ENCODE measurements around the gene PPP1R1B. TPM values are rescaled to one million over a fixed set of nuclear protein-coding genes. Genes with fewer than 3 reads are reported as not detected.

The PPP1R1B gene
- total and polyA plus RNA-seq, 2 experiments from 2014 or later = 3.4 to 5.4 TPM

GRCh38 chr17:39666231-39666600 is 39.5 kb downstream of the PPP1R1B start:
- no peak overlapping the region for H3K4me3 ChIP-seq
- Mint-ChIP-seq H3K36me3 (ENCODE audit: low read depth) (peaks cover 5% of the 10 kb centered on the region; the same call in 2 of the 3 replicates), H3K27ac (no peak overlapping the region), H3K4me3 (no peak overlapping the region), H3K4me1 (peaks cover 47% of the 10 kb centered on the region), H3K27me3 (ENCODE audit: insufficient read depth, low read depth, poor library complexity) (peaks cover 29% of the 10 kb centered on the region), H3K9me3 (no peaks in the 10 kb centered on the region; the same call in 2 of the 3 replicates)
- no peaks in the 10 kb centered on the region for H3K9me2 ChIP-seq (ENCODE audit: insufficient read depth)
- peak overlapping the region; percentile 90; the same call in 1 of the 2 replicates for H3K4me2 ChIP-seq
- DNase-seq (ENCODE audit: low spot score) (no peak), ATAC-seq (no peak)
- no peaks in the 10 kb centered on the region for H3K36me3 ChIP-seq (ENCODE audit: insufficient read depth)
- peaks cover 46% of the 10 kb centered on the region for H3K4me1 ChIP-seq (ENCODE audit: insufficient read depth)
- H3K79me2 ChIP-seq (replicated peaks; ENCODE audit: insufficient read depth) = no peaks in the 10 kb centered on the region
- H3F3A ChIP-seq (replicated peaks; ENCODE audit: low read depth) = peaks cover 3% of the 10 kb centered on the region
- no peak overlapping the region for H2AFZ ChIP-seq
- H3K27ac ChIP-seq (ENCODE audit: low read depth) = no peak overlapping the region
- peaks cover 41% of the 10 kb centered on the region for H3K27me3 ChIP-seq (ENCODE audit: insufficient read depth)
- H4K20me1 ChIP-seq (replicated peaks; ENCODE audit: insufficient read depth) = no peaks in the 10 kb centered on the region; the same call in 1 of the 2 replicates
- TF ChIP-seq REST (IDR thresholded peaks at IDR 0.05; ENCODE audit: unreplicated experiment) = no peak
- no peak for TF ChIP-seq JUNB (IDR thresholded peaks at IDR 0.05; ENCODE audit: unreplicated experiment)
- no peak for TF ChIP-seq POLR2AphosphoS5 (IDR thresholded peaks at IDR 0.05; ENCODE audit: low read depth)
- TF ChIP-seq ZNF331 (CRISPR knock-in tag; IDR thresholded peaks at IDR 0.05; ENCODE audit: low read depth) = no peak
- no peak for TF ChIP-seq ZNF114 (CRISPR knock-in tag; IDR thresholded peaks at IDR 0.05)
- TF ChIP-seq NANOG (IDR thresholded peaks at IDR 0.05; ENCODE audit: borderline replicate concordance) = no peak

- Histone ChIP-seq H3K27me3 (ENCODE audit: insufficient read depth) (peaks cover 41% of the 10 kb centered on the region), H3K9me2 (ENCODE audit: insufficient read depth) (no peaks in the 10 kb centered on the region), H4K20me1 (replicated peaks; ENCODE audit: insufficient read depth) (no peaks in the 10 kb centered on the region; the same call in 1 of the 2 replicates), H3K79me2 (replicated peaks; ENCODE audit: insufficient read depth) (no peaks in the 10 kb centered on the region), H3K4me2 (peak overlapping the region; percentile 90), H3K27ac (ENCODE audit: low read depth) (no peak overlapping the region), H3F3A (replicated peaks; ENCODE audit: low read depth) (peaks cover 3% of the 10 kb centered on the region), H3K4me3 (peak overlapping the region; percentile 64), H3K36me3 (ENCODE audit: insufficient read depth) (no peaks in the 10 kb centered on the region), H2AFZ (no peak overlapping the region), H3K4me1 (ENCODE audit: insufficient read depth) (peaks cover 46% of the 10 kb centered on the region)
- ATAC-seq (no peak), DNase-seq (ENCODE audit: low spot score) (no peak)
- peak overlapping the region; percentile 51; the same call in 2 of the 3 replicates for H3K4me3 Mint-ChIP-seq
- H3K36me3 Mint-ChIP-seq (ENCODE audit: low read depth) = no peaks in the 10 kb centered on the region; the same call in 2 of the 3 replicates
- no peaks in the 10 kb centered on the region; the same call in 2 of the 3 replicates for H3K9me3 Mint-ChIP-seq
- H3K27me3 Mint-ChIP-seq (ENCODE audit: insufficient read depth, low read depth, poor library complexity) = peaks cover 29% of the 10 kb centered on the region
- H3K27ac Mint-ChIP-seq = no peak overlapping the region
- H3K4me1 Mint-ChIP-seq = peaks cover 48% of the 10 kb centered on the region
- no peak for TF ChIP-seq JUNB (IDR thresholded peaks at IDR 0.05; ENCODE audit: unreplicated experiment)
- TF ChIP-seq CREB1 (CRISPR knock-in tag; IDR thresholded peaks at IDR 0.05; ENCODE audit: low read depth) = no peak
- TF ChIP-seq ZNF114 (CRISPR knock-in tag; IDR thresholded peaks at IDR 0.05) = no peak
- no peak for TF ChIP-seq NANOG (IDR thresholded peaks at IDR 0.05; ENCODE audit: borderline replicate concordance)
- TF ChIP-seq ETS1 (IDR thresholded peaks at IDR 0.05) = no peak
- no peak for TF ChIP-seq EZH2 (IDR thresholded peaks at IDR 0.05; ENCODE audit: low read depth, unreplicated experiment)
- TF ChIP-seq EZH2phosphoT487 (IDR thresholded peaks at IDR 0.05; ENCODE audit: unreplicated experiment) = no peak
- TF ChIP-seq STAT1 (IDR thresholded peaks at IDR 0.05; ENCODE audit: unreplicated experiment) = no peak
- no peak for TF ChIP-seq CTCF (conservative IDR thresholded peaks at IDR 0.05; ENCODE audit: low read depth in 2 of 2)
Observed at GRCh38 chr17:39666601-39667261, 40.0 kb downstream of the PPP1R1B start.

Data from GM23338 (cell line).